Superior temporal gyrus (tissue), 1 donor: ENCODE data around the gene MACIR.

ENCODE experiments used
- DNase-seq: peaks from one replicate; pipeline ENCODE4 v3.0.0-alpha.2; 2016; ENCODE audit errors: extremely low spot score

MACIR gene

DNA sequence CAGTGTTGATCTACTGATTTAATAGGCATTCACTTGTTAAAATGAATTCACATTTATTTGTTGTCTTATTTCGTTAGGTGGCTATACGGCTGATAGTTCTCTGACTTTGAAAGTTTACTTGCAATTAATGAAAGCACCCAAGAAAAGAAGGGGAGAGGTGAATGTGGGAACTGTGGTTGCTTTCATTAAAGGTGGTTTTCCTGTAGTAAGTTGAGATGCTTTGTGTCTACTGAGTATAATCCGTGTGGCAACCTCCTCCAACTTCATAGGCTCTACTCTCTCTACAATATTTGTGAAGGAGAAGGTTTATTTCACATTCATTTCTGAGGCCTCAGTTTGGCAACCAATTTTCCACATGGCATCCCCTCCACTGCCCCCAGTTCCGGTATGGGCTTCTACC is 12.8 kb upstream of the MACIR start:
- no peak for DNase-seq

GRCh38 chr5:103247118-103247517 is 11.4 kb upstream of the MACIR start:
- DNase-seq, result no peak

DNA sequence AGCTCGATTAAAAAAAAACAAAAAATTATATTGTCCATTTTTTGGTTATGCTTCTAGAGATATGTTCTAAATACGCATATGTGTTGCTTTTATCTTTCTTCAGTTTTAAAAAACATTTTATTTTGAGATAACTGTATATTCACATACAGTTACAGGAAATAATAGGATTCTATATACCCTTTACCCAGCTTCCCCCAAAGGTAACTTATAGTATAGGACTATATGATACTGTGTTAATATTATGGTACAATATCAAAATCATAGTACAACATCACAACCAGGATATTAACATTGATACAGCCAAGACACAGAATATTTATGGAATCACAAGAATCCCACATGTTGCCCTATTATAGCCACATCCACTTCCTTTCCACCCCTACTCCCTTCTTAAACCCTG is 9.5 kb upstream of the MACIR start:
- no peak for DNase-seq

DNA sequence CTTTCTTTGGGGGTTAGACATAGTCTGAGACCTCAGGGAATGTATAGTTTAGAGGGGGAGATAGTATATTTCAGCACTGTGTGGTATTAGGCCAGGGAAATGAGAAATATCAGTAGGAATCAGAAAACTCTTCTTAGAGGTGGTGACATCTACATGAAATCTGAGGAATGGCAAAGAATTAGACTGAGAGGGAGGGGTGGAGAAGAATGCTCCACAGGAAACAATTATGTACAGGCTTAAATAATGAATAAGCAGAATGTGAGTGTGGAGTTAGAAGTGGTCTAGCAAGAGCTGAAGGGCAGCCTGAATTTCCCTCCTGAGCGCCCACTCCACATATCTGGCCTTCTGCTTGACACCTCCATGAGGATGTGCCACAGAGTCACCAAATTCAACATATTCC is 3.6 kb upstream of the MACIR start:
- DNase-seq, result no peak

GRCh38 chr5:103255691-103256090 is 2.9 kb upstream of the MACIR start:
- DNase-seq, result no peak

DNA sequence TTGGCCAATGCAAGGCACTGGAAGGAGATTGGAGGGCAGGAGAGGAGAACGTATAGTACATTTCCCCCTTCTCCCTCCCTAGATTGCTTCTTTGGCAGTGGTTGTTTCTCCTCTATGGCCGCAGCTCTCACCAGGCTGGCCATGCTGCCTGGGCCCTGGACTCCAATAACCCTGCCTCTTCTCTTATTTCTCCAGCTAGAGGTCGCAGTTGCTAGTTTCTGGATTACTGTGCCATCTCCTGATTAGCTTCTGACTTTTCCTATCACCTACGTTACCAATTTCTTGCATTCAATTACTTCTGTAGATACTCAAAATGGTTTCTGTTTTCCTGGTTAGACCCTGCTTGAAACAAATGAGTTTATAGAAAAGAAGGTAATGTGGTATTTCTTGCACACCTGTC is 2.4 kb upstream of the MACIR start:
- peak; percentile 45 for DNase-seq

- DNase-seq, result peak; percentile 58
Observed at GRCh38 chr5:103258957-103259704, 568 bp downstream of the MACIR start.

DNA sequence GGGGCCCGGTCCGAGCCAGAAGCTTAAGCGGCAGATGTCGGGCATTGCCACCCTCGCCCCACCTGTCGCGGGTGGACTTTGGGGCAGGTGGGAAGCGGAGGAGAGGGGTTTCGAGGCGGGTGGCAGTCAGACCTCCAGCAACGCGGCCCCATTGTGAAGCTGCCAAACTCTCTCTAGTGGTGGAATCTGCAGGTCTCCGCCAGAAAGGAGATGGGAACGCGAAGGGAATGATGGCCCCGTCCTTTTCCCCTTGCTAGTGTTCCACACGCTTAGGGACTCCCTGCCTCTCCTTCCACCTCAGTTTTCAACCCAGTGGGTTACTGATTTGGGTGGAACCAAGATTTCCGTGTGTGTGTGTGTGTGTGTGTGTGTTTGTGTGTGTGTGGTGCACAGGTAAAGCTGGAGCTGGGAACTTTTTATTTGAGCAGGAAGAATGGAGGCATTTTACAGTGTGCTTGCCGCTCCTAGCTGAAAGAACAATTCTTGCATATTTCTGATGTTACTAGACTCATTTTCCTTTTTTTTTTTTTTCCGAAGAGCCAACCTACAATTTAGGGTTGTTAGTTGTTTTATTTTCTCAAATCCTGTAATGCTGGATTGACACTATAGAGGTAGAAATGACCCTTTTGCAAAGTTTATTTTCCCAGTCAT is 1.3 kb downstream of the MACIR start:
- peak; percentile 70 for DNase-seq

DNA sequence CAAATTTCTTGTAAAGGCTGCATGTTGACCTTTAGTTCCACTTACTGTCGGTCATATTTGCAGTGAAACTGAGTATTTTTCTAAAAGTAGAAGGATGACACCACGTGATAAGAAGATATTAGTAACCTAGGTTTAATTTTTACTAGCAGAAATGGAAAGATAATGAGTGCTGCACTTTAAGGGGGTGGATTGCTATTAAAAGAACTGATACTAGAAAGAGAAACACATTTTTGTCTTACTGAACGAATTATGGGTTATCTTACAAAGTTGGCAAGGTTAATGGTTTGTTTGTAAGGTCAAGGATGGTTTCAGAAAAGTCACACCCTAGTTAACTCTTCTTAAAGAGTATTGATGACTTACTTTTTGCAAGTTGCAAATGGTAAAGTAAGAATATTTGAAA is 2.4 kb downstream of the MACIR start:
- DNase-seq, result peak; percentile 47

- DNase-seq, result peak; percentile 55
Observed at GRCh38 chr5:103262422-103262871, 3.9 kb downstream of the MACIR start.

DNA sequence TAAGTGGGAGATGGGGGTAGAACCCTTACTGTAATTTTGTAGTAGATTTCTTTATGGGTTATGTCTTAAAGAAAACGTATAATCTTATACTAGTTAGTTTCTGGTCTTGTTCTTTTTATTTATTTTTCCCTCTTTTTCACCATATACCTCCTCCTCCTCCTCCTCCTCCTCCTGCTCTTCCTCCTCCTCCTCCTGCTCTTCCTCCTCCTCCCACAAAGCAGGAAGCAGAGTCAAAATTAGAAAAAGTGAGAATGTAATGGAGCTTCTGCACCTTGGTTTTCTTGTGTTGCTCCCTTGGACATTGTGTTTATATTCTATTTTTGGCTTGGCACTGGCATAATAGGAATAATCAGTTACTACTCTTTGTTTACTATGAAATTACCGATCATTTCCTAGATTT is 4.5 kb downstream of the MACIR start:
- DNase-seq, result no peak

DNA sequence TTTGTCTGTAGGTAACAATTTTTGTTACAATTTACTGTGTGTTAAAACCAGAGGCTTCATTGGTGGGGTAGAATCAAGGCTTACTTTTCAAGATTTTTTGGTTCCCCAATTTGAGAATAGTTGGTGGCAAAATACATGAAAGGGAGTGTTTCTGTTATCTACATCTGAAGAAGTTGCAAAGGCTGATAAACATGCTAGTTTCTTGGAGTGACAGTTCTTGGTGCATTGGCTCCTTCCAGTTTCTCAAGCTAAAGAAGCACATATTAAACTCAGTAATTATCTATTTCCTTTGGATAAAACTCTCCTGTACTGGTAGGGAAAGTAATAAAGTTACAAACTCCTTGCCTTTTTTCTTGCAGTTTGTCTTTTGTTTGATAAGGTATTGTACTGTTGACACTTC is 5.9 kb downstream of the MACIR start:
- no peak for DNase-seq

DNA sequence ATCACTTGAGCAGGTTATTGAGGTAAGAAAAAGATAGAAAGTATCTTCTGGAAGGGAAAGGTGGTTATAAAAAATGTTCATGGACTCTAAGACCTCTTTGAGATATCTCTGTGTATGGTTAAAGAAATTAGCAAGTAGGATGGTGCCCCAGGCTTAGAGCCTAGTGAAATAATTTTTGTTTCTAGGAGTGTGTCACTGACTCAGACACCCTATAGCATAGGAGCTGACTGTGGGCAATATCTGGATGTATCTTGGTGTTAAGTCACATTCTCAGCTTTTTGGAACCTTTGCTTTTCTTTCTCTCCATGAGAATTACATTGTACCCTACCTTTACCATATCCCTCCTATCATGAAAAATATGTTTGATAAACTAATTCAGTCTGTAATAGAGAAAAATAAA is 12.0 kb downstream of the MACIR start:
- DNase-seq, result peak; percentile 19

GRCh38 chr5:103271570-103272289 is 13.2 kb downstream of the MACIR start:
- peak; percentile 19 for DNase-seq

DNA sequence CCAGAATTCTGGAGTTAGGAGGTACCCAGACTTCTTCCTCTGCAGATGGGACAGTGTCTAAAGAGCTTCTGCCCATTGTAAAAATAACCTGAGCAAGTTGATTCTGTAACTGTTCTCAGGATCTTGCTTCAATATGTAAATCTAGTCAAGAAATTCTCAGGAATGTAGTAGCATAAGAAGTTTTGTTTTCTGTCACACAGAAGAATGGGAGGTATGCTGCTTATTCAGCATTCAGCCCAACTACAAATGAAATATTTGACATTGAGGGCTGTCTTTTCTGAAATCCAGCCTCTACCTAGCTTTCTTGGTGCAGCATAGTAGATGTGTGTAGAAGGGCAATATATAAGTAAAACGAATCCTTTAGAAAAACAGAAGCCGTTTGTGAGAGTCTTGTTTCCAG is 13.8 kb downstream of the MACIR start:
- peak; percentile 26 for DNase-seq

DNA sequence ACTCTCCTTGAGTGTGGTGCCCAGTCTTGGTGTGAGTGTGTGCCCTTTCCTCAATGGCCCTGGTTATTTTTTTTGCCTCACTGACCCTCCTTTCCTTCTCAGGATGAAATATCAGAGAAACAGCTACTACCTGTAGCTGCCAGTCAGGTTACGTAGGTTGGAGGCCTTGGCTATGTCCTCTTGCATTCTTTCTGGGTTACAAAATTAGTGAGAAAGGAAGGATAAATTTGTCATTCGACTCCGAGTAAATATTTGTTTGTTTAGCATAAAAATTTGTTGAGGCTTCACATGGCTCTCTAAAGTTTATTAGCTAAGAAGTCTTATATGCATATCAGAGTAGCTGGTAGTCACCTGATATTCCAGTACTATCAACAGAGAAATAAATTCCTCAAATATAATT is 15.4 kb downstream of the MACIR start:
- peak; percentile 8 for DNase-seq

- DNase-seq, result no peak
Observed at GRCh38 chr5:103275851-103276250, 17.3 kb downstream of the MACIR start.

GRCh38 chr5:103280967-103281366 is 22.4 kb downstream of the MACIR start:
- DNase-seq, result no peak

DNA sequence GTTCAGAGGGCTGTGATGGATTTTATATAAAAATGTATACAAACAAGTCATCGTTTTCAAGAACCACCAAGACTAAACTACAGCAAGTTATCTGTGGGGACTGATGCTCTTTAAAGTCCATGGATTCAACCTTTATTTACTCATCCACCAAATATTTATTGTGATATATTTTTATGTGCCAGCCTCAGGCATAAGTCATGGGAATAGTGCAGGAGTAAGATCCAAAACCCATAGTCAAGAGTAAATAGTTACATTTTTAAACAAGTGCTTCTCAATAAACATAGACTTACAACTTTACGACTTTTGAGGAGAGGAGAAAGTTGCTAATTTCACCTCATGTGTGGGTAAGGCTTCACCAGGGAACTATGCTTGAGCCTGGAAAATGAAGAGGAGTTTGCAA is 24.6 kb downstream of the MACIR start:
- DNase-seq, result no peak

- no peak for DNase-seq
Observed at GRCh38 chr5:103283869-103284268, 25.3 kb downstream of the MACIR start.

DNA sequence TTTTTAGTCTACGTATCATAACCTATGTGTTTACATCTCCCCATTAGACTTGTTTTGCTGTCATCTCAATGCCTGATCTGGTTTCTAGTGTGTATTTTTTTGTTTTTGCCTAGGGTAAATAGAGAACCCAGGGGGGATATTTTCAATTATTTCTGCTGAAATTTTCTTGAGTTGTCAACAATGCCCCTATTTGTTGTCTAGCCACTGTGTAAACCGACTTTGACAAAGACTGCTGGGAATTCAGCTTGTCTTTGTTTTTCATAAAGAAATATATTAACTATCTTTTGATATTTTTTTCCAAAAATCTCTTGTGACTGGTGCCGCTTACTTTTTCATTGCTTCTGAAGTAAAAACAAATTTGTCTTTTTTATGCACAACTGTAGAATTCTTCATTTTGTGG is 28.1 kb downstream of the MACIR start:
- DNase-seq, result no peak

GRCh38 chr5:103289024-103289423 is 30.5 kb downstream of the MACIR start:
- DNase-seq, result no peak

DNA sequence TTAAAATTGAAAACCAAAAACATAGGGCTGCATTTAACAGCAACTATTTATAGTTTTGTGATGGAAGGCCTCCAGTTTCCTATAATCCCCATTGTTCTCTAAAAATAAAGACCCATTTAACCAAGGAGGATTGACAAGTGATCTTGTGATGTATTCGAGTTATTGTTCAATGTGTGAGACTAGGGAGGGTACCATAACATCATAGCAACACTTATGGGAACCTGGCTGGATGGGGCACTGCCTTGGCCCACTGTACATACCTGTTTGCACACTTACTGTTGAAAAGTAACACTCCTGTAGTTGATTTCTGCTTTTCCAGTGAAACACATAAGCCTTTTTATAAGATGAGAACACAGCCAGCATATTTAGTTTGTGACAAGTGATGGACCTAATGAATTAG is 32.3 kb downstream of the MACIR start:
- peak; percentile 94 for DNase-seq
